Trophoblast cell (in vitro differentiated cells and primary cell): Measurements from ENCODE around the gene SERPIND1.

Experiments
- DNase-seq, 2 donors: peaks; one replicate each; pipeline ENCODE4 v3.0.0-alpha.2; 2016
- H2AFZ ChIP-seq: 2 replicates; pipeline ENCODE4 v1.6.1; 2013; ENCODE audit warnings: low read length, moderate library complexity, mild to moderate bottlenecking; ENCODE audit not compliant: insufficient read depth, poor library complexity
- H2AK5ac ChIP-seq: 2 replicates; pipeline ENCODE4 v1.6.1; 2013; ENCODE audit warnings: mild to moderate bottlenecking, low read length
- H2BK120ac ChIP-seq: 2 replicates; pipeline ENCODE4 v1.6.1; 2013; ENCODE audit warnings: low read length, mild to moderate bottlenecking, moderate library complexity; ENCODE audit not compliant: insufficient read depth, poor library complexity
- H2BK12ac ChIP-seq: 2 replicates; pipeline ENCODE4 v1.6.1; 2013; ENCODE audit warnings: mild to moderate bottlenecking, low read length, moderate library complexity
- H2BK5ac ChIP-seq: 2 replicates; pipeline ENCODE4 v1.6.1; 2013; ENCODE audit warnings: low read length, low read depth, moderate library complexity, mild to moderate bottlenecking; ENCODE audit not compliant: poor library complexity
- H3K14ac ChIP-seq: 2 replicates; pipeline ENCODE4 v1.6.1; 2013; ENCODE audit warnings: mild to moderate bottlenecking, low read length
- H3K18ac ChIP-seq: 2 replicates; pipeline ENCODE4 v1.6.1; 2013; ENCODE audit warnings: mild to moderate bottlenecking, low read length
- H3K23ac ChIP-seq: 2 replicates; pipeline ENCODE4 v1.6.1; 2013; ENCODE audit warnings: low read length
- H3K27ac ChIP-seq: 2 replicates; pipeline ENCODE4 v1.5.1; 2013; ENCODE audit warnings: low read depth, mild to moderate bottlenecking, inconsistent platforms, low read length, moderate library complexity
- H3K27me3 ChIP-seq: 2 replicates; pipeline ENCODE4 v1.6.1; 2013; ENCODE audit warnings: inconsistent platforms, mild to moderate bottlenecking, low read length, moderate library complexity; ENCODE audit not compliant: insufficient read depth
- H3K36me3 ChIP-seq, 2 experiments: 1 replicate in 1 of 2; 2 replicates in 1 of 2; pipeline ENCODE4 v1.6.1; 2013; ENCODE audit warnings: low read length in 2 of 2, mild to moderate bottlenecking in 2 of 2, moderate library complexity in 1 of 2; ENCODE audit not compliant: insufficient read depth in 2 of 2, control insufficient read depth in 1 of 2
- H3K4ac ChIP-seq: 2 replicates; pipeline ENCODE4 v1.6.1; 2013; ENCODE audit warnings: low read depth, mild to moderate bottlenecking, low read length, moderate library complexity
- H3K4me1 ChIP-seq, 2 experiments: 1 replicate in 1 of 2; 2 replicates in 1 of 2; pipeline ENCODE4 v1.6.1; 2013; ENCODE audit warnings: low read length in 2 of 2, mild to moderate bottlenecking in 2 of 2, moderate library complexity in 1 of 2; ENCODE audit not compliant: insufficient read depth in 2 of 2, control insufficient read depth in 1 of 2
- H3K4me2 ChIP-seq: 2 replicates; pipeline ENCODE4 v1.6.1; 2013; ENCODE audit warnings: inconsistent platforms, mild to moderate bottlenecking, low read length, moderate library complexity
- H3K4me3 ChIP-seq: 2 replicates; pipeline ENCODE4 v1.5.1; 2013; ENCODE audit warnings: mild to moderate bottlenecking, low read depth, low read length, inconsistent platforms
- H3K79me1 ChIP-seq: one replicate; pipeline ENCODE4 v1.6.1; 2013; ENCODE audit warnings: low read length
- H3K79me2 ChIP-seq: 2 replicates; pipeline ENCODE4 v1.6.1; 2013; ENCODE audit warnings: low read length, mild to moderate bottlenecking; ENCODE audit not compliant: control insufficient read depth, insufficient read depth, poor library complexity
- H3K9ac ChIP-seq: 2 replicates; pipeline ENCODE4 v1.6.1; 2013; ENCODE audit warnings: mild to moderate bottlenecking, low read length
- H3K9me3 ChIP-seq: 2 replicates; pipeline ENCODE4 v1.6.1; 2013; ENCODE audit warnings: low read depth, mild to moderate bottlenecking, control low read depth, inconsistent platforms, low read length; ENCODE audit not compliant: insufficient read depth
- H4K12ac ChIP-seq: 2 replicates; pipeline ENCODE4 v1.6.1; 2013; ENCODE audit warnings: low read depth, mild to moderate bottlenecking, low read length, moderate library complexity
- H4K8ac ChIP-seq: 2 replicates; pipeline ENCODE4 v1.6.1; 2013; ENCODE audit warnings: low read depth, mild to moderate bottlenecking, low read length, moderate library complexity
- H4K91ac ChIP-seq: one replicate; pipeline ENCODE4 v1.6.1; 2013; ENCODE audit warnings: low read depth, mild to moderate bottlenecking, low read length, moderate library complexity
- WGBS: extraction: QIAGEN DNeasy Blood & Tissue Kit; methylation state at CpG from one replicate; pipeline ENCODE4 v1.1.7; 2013; ENCODE audit warnings: missing lambda C conversion rate; ENCODE audit not compliant: insufficient read length, insufficient coverage; ENCODE audit errors: extremely low coverage; 5-methylcytosine and 5-hydroxymethylcytosine counted together

The SERPIND1 gene

GRCh38 chr22:20741008-20741633 is 32.8 kb upstream of the SERPIND1 start:
- Histone ChIP-seq H2BK12ac (no peak overlapping the region), H3K9ac (no peak overlapping the region), H3K36me3 (peaks cover 26% of the 10 kb centered on the region in 2 experiments), H2BK120ac (no peak overlapping the region), H3K4me3 (no peak overlapping the region), H4K8ac (no peak overlapping the region), H2BK5ac (no peak overlapping the region), H3K23ac (no peak overlapping the region), H3K4me2 (no peak overlapping the region), H3K4me1 (no peaks in the 10 kb centered on the region), H3K18ac (no peak overlapping the region), H3K14ac (no peak overlapping the region), H4K12ac (no peak overlapping the region), H3K9me3 (no peaks in the 10 kb centered on the region), H2AK5ac (no peak overlapping the region), H3K79me1 (no peaks in the 10 kb centered on the region), H3K79me2 (no peaks in the 10 kb centered on the region), H2AFZ (no peak overlapping the region), H3K4ac (no peak overlapping the region), H3K27me3 (no peaks in the 10 kb centered on the region), H4K91ac (no peak overlapping the region), H3K27ac (no peak overlapping the region)
- WGBS = no CpG with 5 or more reads among the region's 6 CpGs
- DNase-seq = peak; percentile 27 to 63

- Histone ChIP-seq H2BK120ac (no peak overlapping the region), H3K36me3 (peaks cover 28 to 31% of the 10 kb centered on the region in 2 experiments), H3K4me3 (no peak overlapping the region), H2BK12ac (no peak overlapping the region), H3K27me3 (no peaks in the 10 kb centered on the region), H3K79me1 (no peaks in the 10 kb centered on the region), H3K79me2 (no peaks in the 10 kb centered on the region), H3K4me2 (no peak overlapping the region), H3K27ac (no peak overlapping the region), H3K4ac (no peak overlapping the region), H2AFZ (no peak overlapping the region), H3K18ac (no peak overlapping the region), H3K23ac (no peak overlapping the region), H2AK5ac (no peak overlapping the region), H3K4me1 (no peaks in the 10 kb centered on the region), H4K91ac (no peak overlapping the region), H4K8ac (no peak overlapping the region), H4K12ac (no peak overlapping the region), H3K14ac (no peak overlapping the region), H3K9me3 (no peaks in the 10 kb centered on the region), H2BK5ac (no peak overlapping the region), H3K9ac (peak overlapping the region; percentile 63)
- DNase-seq = peak; percentile 40 to 68
- WGBS = no CpG with 5 or more reads among the region's 16 CpGs
Observed at GRCh38 chr22:20741634-20742581, 32.0 kb upstream of the SERPIND1 start.

GRCh38 chr22:20742764-20743163 is 31.1 kb upstream of the SERPIND1 start:
- WGBS = no CpG with 5 or more reads among the region's 2 CpGs
- Histone ChIP-seq H4K12ac (no peak overlapping the region), H3K27me3 (no peaks in the 10 kb centered on the region)

GRCh38 chr22:20744456-20744855 is 29.5 kb upstream of the SERPIND1 start:
- Histone ChIP-seq H2AK5ac (no peak overlapping the region), H3K4me2 (no peak overlapping the region), H4K12ac (no peak overlapping the region), H3K79me2 (no peaks in the 10 kb centered on the region), H3K4me1 (no peaks in the 10 kb centered on the region), H3K27me3 (no peaks in the 10 kb centered on the region), H3K9ac (peak overlapping the region; percentile 52), H3K36me3 (peaks cover 31 to 34% of the 10 kb centered on the region in 2 experiments), H3K79me1 (no peaks in the 10 kb centered on the region), H2BK120ac (no peak overlapping the region), H2BK12ac (no peak overlapping the region), H2AFZ (no peak overlapping the region), H3K4ac (no peak overlapping the region), H3K18ac (no peak overlapping the region), H3K4me3 (no peak overlapping the region), H4K91ac (no peak overlapping the region), H3K23ac (no peak overlapping the region), H3K9me3 (no peaks in the 10 kb centered on the region), H3K14ac (no peak overlapping the region), H4K8ac (no peak overlapping the region), H2BK5ac (no peak overlapping the region), H3K27ac (no peak overlapping the region)
- DNase-seq = no peak
- no CpG with 5 or more reads among the region's 15 CpGs for WGBS

More at GRCh38 chr22:20742764-20743163, 31.1 kb upstream of the SERPIND1 start:
- no peaks in the 10 kb centered on the region for H3K9me3 ChIP-seq
- H3K4me2 ChIP-seq = no peak overlapping the region
- H3K18ac ChIP-seq = no peak overlapping the region
- no peaks in the 10 kb centered on the region for H3K79me1 ChIP-seq
- H3K36me3 ChIP-seq = peaks cover 34 to 35% of the 10 kb centered on the region in 2 experiments
- H2AFZ ChIP-seq = no peak overlapping the region
- no peak overlapping the region for H2BK120ac ChIP-seq
- no peak overlapping the region for H4K8ac ChIP-seq
- no peak overlapping the region for H3K14ac ChIP-seq
- DNase-seq = no peak
- no peak overlapping the region for H3K27ac ChIP-seq
- H3K79me2 ChIP-seq = no peaks in the 10 kb centered on the region
- H3K4ac ChIP-seq = no peak overlapping the region
- H3K4me1 ChIP-seq = no peaks in the 10 kb centered on the region
- no peak overlapping the region for H4K91ac ChIP-seq
- no peak overlapping the region for H2AK5ac ChIP-seq
- no peak overlapping the region for H3K9ac ChIP-seq
- no peak overlapping the region for H2BK5ac ChIP-seq
- no peak overlapping the region for H3K23ac ChIP-seq
- no peak overlapping the region for H2BK12ac ChIP-seq
- no peak overlapping the region for H3K4me3 ChIP-seq
